GM12874 (cell line): ENCODE measurements around the gene BAHCC1.

Source experiments
- CTCF ChIP-seq: IDR thresholded peaks from 2 replicates; pipeline ENCODE4 v1.5.1; 2011; ENCODE audit warnings: low read depth, mild to moderate bottlenecking, control low read depth, low read length, moderate library complexity; ENCODE audit not compliant: insufficient read depth

Gene BAHCC1

GRCh38 chr17:81456091-81456490 is 60.8 kb downstream of the BAHCC1 start:
- TF ChIP-seq CTCF, result no peak

GRCh38 chr17:81456798-81457197 is 61.5 kb downstream of the BAHCC1 start:
- no peak for TF ChIP-seq CTCF

- no peak for TF ChIP-seq CTCF
These were observed 62.1 kb downstream of the BAHCC1 start for GRCh38 chr17:81457401-81457800.

GRCh38 chr17:81457917-81458555 is 62.8 kb downstream of the BAHCC1 start:
- TF ChIP-seq CTCF, result no peak

DNA sequence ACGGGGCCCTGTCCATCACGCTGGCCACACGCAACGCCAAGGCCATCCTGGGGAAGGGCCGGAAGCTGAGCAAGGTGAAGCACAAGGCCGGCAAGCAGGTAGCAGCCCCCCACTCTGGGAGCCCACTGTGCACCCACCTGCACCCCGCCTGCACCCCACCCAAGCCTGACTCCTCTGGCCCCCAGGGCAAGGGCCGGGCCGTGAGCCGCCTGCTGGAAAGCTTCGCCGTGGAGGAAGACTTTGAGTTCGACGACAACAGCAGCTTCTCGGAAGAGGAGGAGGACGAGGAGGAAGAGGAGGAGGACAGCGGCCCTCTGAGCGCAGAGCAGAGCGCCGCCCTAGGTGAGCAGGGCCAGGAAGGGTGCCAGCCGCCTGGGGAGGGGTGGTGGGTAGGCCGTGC is 63.4 kb downstream of the BAHCC1 start:
- no peak for TF ChIP-seq CTCF

DNA sequence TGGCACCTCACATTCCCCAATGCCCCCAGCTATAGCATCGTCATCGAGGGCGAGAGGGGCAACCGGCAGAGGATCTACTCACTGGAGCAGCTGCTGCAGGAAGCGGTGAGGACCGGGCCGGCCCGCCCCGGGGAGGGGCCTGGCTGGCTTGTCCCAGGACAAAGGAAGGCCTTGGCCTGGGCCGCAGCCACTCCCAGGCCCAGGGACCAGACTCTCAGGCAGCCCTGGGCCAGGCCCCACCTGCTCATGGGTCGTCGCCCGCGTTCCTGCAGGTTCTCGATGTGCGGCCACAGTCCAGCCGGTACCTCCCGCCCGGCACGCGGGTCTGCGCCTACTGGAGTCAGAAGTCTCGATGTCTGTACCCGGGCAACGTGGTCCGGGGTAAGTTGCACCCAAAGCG is 64.0 kb downstream of the BAHCC1 start:
- TF ChIP-seq CTCF, result no peak

GRCh38 chr17:81459864-81460263 is 64.6 kb downstream of the BAHCC1 start:
- no peak for TF ChIP-seq CTCF
